Measurements from ENCODE around the gene NUP42.

DNA sequence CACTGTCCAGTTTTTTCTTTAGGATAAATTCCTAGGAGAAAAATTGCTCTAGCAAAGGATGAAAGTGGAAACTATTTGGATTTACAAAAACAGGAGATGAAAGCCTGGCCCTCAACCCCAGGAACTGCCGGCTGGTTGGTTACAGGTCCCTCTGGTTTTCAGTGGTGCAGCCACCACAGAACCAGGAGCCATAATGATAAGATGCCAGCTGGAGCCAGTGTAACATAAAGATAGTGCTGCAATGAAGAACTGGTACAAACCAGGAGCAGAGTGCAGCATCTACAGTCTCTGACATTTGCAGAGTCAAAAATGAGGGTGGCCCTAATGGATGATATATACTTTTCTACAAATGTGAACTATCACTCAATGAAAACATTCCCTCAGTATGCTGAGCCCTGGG lies 20.4 kb upstream of the NUP42 start:
- TF ChIP-seq POLR2AphosphoS5 (IDR thresholded peaks at IDR 0.05; ENCODE audit: borderline replicate concordance, low read depth, low read length) = no peak
- no peak for TF ChIP-seq EZH2 (IDR thresholded peaks at IDR 0.05)
- TF ChIP-seq FOXP2 (optimal IDR thresholded peaks at IDR 0.05; ENCODE audit: control extremely low read depth, extremely low read length, insufficient read depth) = no peak
